ENCODE data around the gene SDK1. TPM values are rescaled to one million over a fixed set of nuclear protein-coding genes. Genes with fewer than 3 reads are reported as not detected.

The SDK1 gene
- total RNA-seq, 2 donors from 2014 or later: 4.8 to 13.2 TPM

GRCh38 chr7:3598854-3599253 is 297.8 kb downstream of the SDK1 start:
- Histone ChIP-seq H3K4me1 (replicated peaks) (no peaks in the 10 kb centered on the region), H3K4me3 (no peak overlapping the region), H3K9me3 (no peaks in the 10 kb centered on the region), H3K27ac (no peak overlapping the region), H3K36me3 (no peaks in the 10 kb centered on the region), H3K27me3 (replicated peaks; ENCODE audit: insufficient read depth) (no peaks in the 10 kb centered on the region)
- WGBS: 85% methylated on average over 7 of the region's 7 CpGs
- TF ChIP-seq POLR2A (IDR thresholded peaks at IDR 0.05) (no peak), POLR2AphosphoS5 (IDR thresholded peaks at IDR 0.05) (no peak), CTCF (IDR thresholded peaks at IDR 0.05) (no peak)
- DNase-seq (ENCODE audit: low spot score): no peak
- intact Hi-C loops (cut with DNase I): no loop called here

GRCh38 chr7:3605222-3605621 is 304.2 kb downstream of the SDK1 start:
- H3K27ac ChIP-seq: no peak overlapping the region
- no peaks in the 10 kb centered on the region for H3K27me3 ChIP-seq (replicated peaks; ENCODE audit: insufficient read depth)
- 60% methylated on average over 2 of the region's 2 CpGs for WGBS
- TF ChIP-seq POLR2AphosphoS5 (IDR thresholded peaks at IDR 0.05): no peak
- TF ChIP-seq CTCF (IDR thresholded peaks at IDR 0.05): no peak
- no peak for TF ChIP-seq POLR2A (IDR thresholded peaks at IDR 0.05)
- H3K4me1 ChIP-seq (replicated peaks): no peaks in the 10 kb centered on the region
- no peak overlapping the region for H3K4me3 ChIP-seq
- intact Hi-C loops (cut with DNase I): no loop called here
- no peaks in the 10 kb centered on the region for H3K36me3 ChIP-seq
- no peak for DNase-seq (ENCODE audit: low spot score)
- no peaks in the 10 kb centered on the region for H3K9me3 ChIP-seq

GRCh38 chr7:3606436-3606835 is 305.4 kb downstream of the SDK1 start:
- no peak overlapping the region for H3K4me3 ChIP-seq
- intact Hi-C loops (cut with DNase I): no loop called here
- no peaks in the 10 kb centered on the region for H3K27me3 ChIP-seq (replicated peaks; ENCODE audit: insufficient read depth)
- TF ChIP-seq POLR2AphosphoS5 (IDR thresholded peaks at IDR 0.05) (no peak), CTCF (IDR thresholded peaks at IDR 0.05) (no peak), POLR2A (IDR thresholded peaks at IDR 0.05) (no peak)
- DNase-seq (ENCODE audit: low spot score): no peak
- no peaks in the 10 kb centered on the region for H3K9me3 ChIP-seq
- 75% methylated on average over 4 of the region's 4 CpGs for WGBS
- no peaks in the 10 kb centered on the region for H3K36me3 ChIP-seq
- H3K27ac ChIP-seq: no peak overlapping the region
- no peaks in the 10 kb centered on the region for H3K4me1 ChIP-seq (replicated peaks)

GRCh38 chr7:3607847-3608246 is 306.8 kb downstream of the SDK1 start:
- TF ChIP-seq POLR2AphosphoS5 (IDR thresholded peaks at IDR 0.05): no peak
- no peak for TF ChIP-seq POLR2A (IDR thresholded peaks at IDR 0.05)
- no peak for TF ChIP-seq CTCF (IDR thresholded peaks at IDR 0.05)
- Histone ChIP-seq H3K9me3 (no peaks in the 10 kb centered on the region), H3K4me1 (replicated peaks) (no peaks in the 10 kb centered on the region), H3K27ac (no peak overlapping the region), H3K4me3 (no peak overlapping the region), H3K27me3 (replicated peaks; ENCODE audit: insufficient read depth) (no peaks in the 10 kb centered on the region), H3K36me3 (no peaks in the 10 kb centered on the region)
- WGBS: 38% methylated on average over 8 of the region's 8 CpGs
- no peak for DNase-seq (ENCODE audit: low spot score)
- intact Hi-C loops (cut with DNase I): no loop called here

- no peak for DNase-seq (ENCODE audit: low spot score)
- TF ChIP-seq POLR2AphosphoS5 (IDR thresholded peaks at IDR 0.05) (no peak), POLR2A (IDR thresholded peaks at IDR 0.05) (no peak), CTCF (IDR thresholded peaks at IDR 0.05) (no peak)
- no peaks in the 10 kb centered on the region for H3K9me3 ChIP-seq
- H3K27ac ChIP-seq: no peak overlapping the region
- no peak overlapping the region for H3K4me3 ChIP-seq
- intact Hi-C loops (cut with DNase I): no loop called here
- 79% methylated on average over 8 of the region's 8 CpGs for WGBS
- H3K27me3 ChIP-seq (replicated peaks; ENCODE audit: insufficient read depth): no peaks in the 10 kb centered on the region
- no peaks in the 10 kb centered on the region for H3K36me3 ChIP-seq
- no peaks in the 10 kb centered on the region for H3K4me1 ChIP-seq (replicated peaks)
These were observed 315.3 kb downstream of the SDK1 start for GRCh38 chr7:3616306-3616705.
